ENCODE results near the gene ATXN7L2.

Gene ATXN7L2

GRCh38 chr1:109509176-109510134, 25.8 kb downstream of the ATXN7L2 start, which contains the start of gene AMIGO1:
Gene AMIGO1 (minus strand): TSS chr1:109509727. CDS start chr1:109508912, 815 bp downstream.
- Histone ChIP-seq H3K36me3 (ENCODE audit: control insufficient read depth in 1 of 2, insufficient read depth in 2 of 2, low read depth in 1 of 2, low read length in 2 of 2) (no peaks in the 10 kb centered on the region), H3K4me1 (ENCODE audit: control insufficient read depth, insufficient read depth, low read depth, low read length) (peaks cover 10% of the 10 kb centered on the region), H2BK12ac (ENCODE audit: low read length in 2 of 2) (peak within 1 kb of the TSS in 1 of 2 experiments; percentile 19), H3K23ac (ENCODE audit: low read length in 2 of 2) (no peak within 1 kb of the TSS), H2BK5ac (ENCODE audit: low read depth, low read length, poor library complexity, severe bottlenecking) (no peak within 1 kb of the TSS), H3K9ac (ENCODE audit: low read length) (peak within 1 kb of the TSS; percentile 80), H2BK120ac (ENCODE audit: low read depth, low read length) (no peak within 1 kb of the TSS), H2AFZ (ENCODE audit: low read depth, low read length) (peak within 1 kb of the TSS; percentile 86), H3K4me3 (ENCODE audit: insufficient read depth in 1 of 2, low read depth in 1 of 2, low read length in 2 of 2) (peak within 1 kb of the TSS; percentile 75 to 88), H3K9me3 (ENCODE audit: control insufficient read depth, low read length) (no peaks in the 10 kb centered on the region), H2AK5ac (ENCODE audit: low read length, severe bottlenecking) (no peak within 1 kb of the TSS), H3K27ac (ENCODE audit: low read length, poor library complexity, severe bottlenecking) (no peak within 1 kb of the TSS), H3K14ac (ENCODE audit: low read length in 2 of 2) (peak within 1 kb of the TSS in 1 of 2 experiments; percentile 63), H4K8ac (ENCODE audit: low read length) (peak within 1 kb of the TSS; percentile 12), H3K18ac (ENCODE audit: low read depth in 1 of 2, low read length in 2 of 2) (peak within 1 kb of the TSS in 1 of 2 experiments; percentile 21), H3K79me1 (replicated peaks; ENCODE audit: low read length, poor library complexity, severe bottlenecking) (no peaks in the 10 kb centered on the region), H3K4me2 (ENCODE audit: low read length, poor library complexity, severe bottlenecking) (peak within 1 kb of the TSS; percentile 93), H2BK15ac (ENCODE audit: low read depth, poor library complexity, severe bottlenecking) (peak within 1 kb of the TSS; percentile 17), H4K91ac (ENCODE audit: low read length) (peak within 1 kb of the TSS; percentile 18), H3K27me3 (ENCODE audit: control insufficient read depth in 1 of 2, insufficient read depth in 1 of 2, low read length in 2 of 2) (peaks cover 18 to 45% of the 10 kb centered on the region in 2 experiments), H3K4ac (ENCODE audit: low read depth in 1 of 2, low read length in 2 of 2) (no peak within 1 kb of the TSS)
- WGBS = 1% methylated on average over 83 of the region's 100 CpGs
- DNase-seq = peak; percentile 43

DNA sequence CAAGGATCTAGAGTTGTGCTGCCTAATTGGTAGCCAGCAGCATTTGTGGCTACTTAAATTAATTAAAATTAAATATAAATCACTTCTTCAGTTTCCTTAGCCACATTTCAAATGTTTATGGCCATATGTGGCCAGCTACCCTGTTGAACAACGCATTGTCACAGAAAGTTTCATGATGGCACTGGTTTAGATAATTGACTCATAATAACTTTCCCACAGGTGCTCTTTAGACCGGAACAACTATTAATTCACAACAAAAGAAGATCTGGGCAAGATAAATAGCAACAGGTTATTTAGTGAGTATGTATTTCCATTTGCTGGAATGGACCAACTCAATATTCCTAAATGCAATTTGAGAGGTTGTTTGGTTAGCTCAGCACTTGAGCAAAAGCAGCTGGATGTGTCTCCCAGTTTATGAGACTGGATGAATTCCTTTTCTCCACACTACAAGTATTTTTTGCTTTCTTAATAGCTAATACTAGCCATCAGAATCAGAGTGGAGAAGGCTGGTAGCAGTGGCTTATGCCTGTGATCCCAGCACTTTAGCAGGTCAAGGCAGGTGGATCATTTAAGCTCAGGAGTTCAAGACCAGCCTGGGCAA, 29.5 kb downstream of the ATXN7L2 start:
- H2AFZ ChIP-seq (ENCODE audit: low read depth, low read length) = no peak overlapping the region
- no peak overlapping the region for H2BK12ac ChIP-seq (ENCODE audit: low read length in 2 of 2)
- no peak overlapping the region for H3K4ac ChIP-seq (ENCODE audit: low read depth in 1 of 2, low read length in 2 of 2)
- H3K27me3 ChIP-seq (ENCODE audit: control insufficient read depth in 1 of 2, insufficient read depth in 1 of 2, low read length in 2 of 2) = peaks cover 18 to 31% of the 10 kb centered on the region in 2 experiments
- H2AK5ac ChIP-seq (ENCODE audit: low read length, severe bottlenecking) = no peak overlapping the region
- peaks cover 12% of the 10 kb centered on the region for H3K4me1 ChIP-seq (ENCODE audit: control insufficient read depth, insufficient read depth, low read depth, low read length)
- no peaks in the 10 kb centered on the region for H3K9me3 ChIP-seq (ENCODE audit: control insufficient read depth, low read length)
- no peak overlapping the region for H4K91ac ChIP-seq (ENCODE audit: low read length)
- no peaks in the 10 kb centered on the region for H3K79me1 ChIP-seq (replicated peaks; ENCODE audit: low read length, poor library complexity, severe bottlenecking)
- no peak overlapping the region for H3K27ac ChIP-seq (ENCODE audit: low read length, poor library complexity, severe bottlenecking)
- no peak overlapping the region for H2BK120ac ChIP-seq (ENCODE audit: low read depth, low read length)
- WGBS = 91% methylated on average over 1 of the region's 2 CpGs
- H3K4me3 ChIP-seq (ENCODE audit: insufficient read depth in 1 of 2, low read depth in 1 of 2, low read length in 2 of 2) = no peak overlapping the region
- no peak overlapping the region for H3K9ac ChIP-seq (ENCODE audit: low read length)
- H3K14ac ChIP-seq (ENCODE audit: low read length in 2 of 2) = no peak overlapping the region
- no peak overlapping the region for H3K23ac ChIP-seq (ENCODE audit: low read length in 2 of 2)
- no peaks in the 10 kb centered on the region for H3K36me3 ChIP-seq (ENCODE audit: control insufficient read depth in 1 of 2, insufficient read depth in 2 of 2, low read depth in 1 of 2, low read length in 2 of 2)
- H2BK5ac ChIP-seq (ENCODE audit: low read depth, low read length, poor library complexity, severe bottlenecking) = no peak overlapping the region
- no peak overlapping the region for H4K8ac ChIP-seq (ENCODE audit: low read length)
- DNase-seq = no peak
- H3K18ac ChIP-seq (ENCODE audit: low read depth in 1 of 2, low read length in 2 of 2) = no peak overlapping the region
- no peak overlapping the region for H2BK15ac ChIP-seq (ENCODE audit: low read depth, poor library complexity, severe bottlenecking)
- no peak overlapping the region for H3K4me2 ChIP-seq (ENCODE audit: low read length, poor library complexity, severe bottlenecking)

- no peak overlapping the region for H2BK5ac ChIP-seq (ENCODE audit: low read depth, low read length, poor library complexity, severe bottlenecking)
- H3K14ac ChIP-seq (ENCODE audit: low read length in 2 of 2) = no peak overlapping the region
- no peak overlapping the region for H3K4ac ChIP-seq (ENCODE audit: low read depth in 1 of 2, low read length in 2 of 2)
- no peak overlapping the region for H4K8ac ChIP-seq (ENCODE audit: low read length)
- peaks cover 18 to 22% of the 10 kb centered on the region in 2 experiments for H3K27me3 ChIP-seq (ENCODE audit: control insufficient read depth in 1 of 2, insufficient read depth in 1 of 2, low read length in 2 of 2)
- H3K9ac ChIP-seq (ENCODE audit: low read length) = no peak overlapping the region
- H4K91ac ChIP-seq (ENCODE audit: low read length) = no peak overlapping the region
- H2BK12ac ChIP-seq (ENCODE audit: low read length in 2 of 2) = no peak overlapping the region
- peaks cover 8% of the 10 kb centered on the region for H3K4me1 ChIP-seq (ENCODE audit: control insufficient read depth, insufficient read depth, low read depth, low read length)
- H3K27ac ChIP-seq (ENCODE audit: low read length, poor library complexity, severe bottlenecking) = no peak overlapping the region
- H3K36me3 ChIP-seq (ENCODE audit: control insufficient read depth in 1 of 2, insufficient read depth in 2 of 2, low read depth in 1 of 2, low read length in 2 of 2) = no peaks in the 10 kb centered on the region
- H3K18ac ChIP-seq (ENCODE audit: low read depth in 1 of 2, low read length in 2 of 2) = no peak overlapping the region
- H3K23ac ChIP-seq (ENCODE audit: low read length in 2 of 2) = no peak overlapping the region
- H3K4me3 ChIP-seq (ENCODE audit: insufficient read depth in 1 of 2, low read depth in 1 of 2, low read length in 2 of 2) = no peak overlapping the region
- H2BK120ac ChIP-seq (ENCODE audit: low read depth, low read length) = no peak overlapping the region
- H2AK5ac ChIP-seq (ENCODE audit: low read length, severe bottlenecking) = no peak overlapping the region
- no peak overlapping the region for H2AFZ ChIP-seq (ENCODE audit: low read depth, low read length)
- no peaks in the 10 kb centered on the region for H3K79me1 ChIP-seq (replicated peaks; ENCODE audit: low read length, poor library complexity, severe bottlenecking)
- H3K9me3 ChIP-seq (ENCODE audit: control insufficient read depth, low read length) = no peaks in the 10 kb centered on the region
- 41% methylated on average over 3 of the region's 3 CpGs for WGBS
- H2BK15ac ChIP-seq (ENCODE audit: low read depth, poor library complexity, severe bottlenecking) = no peak overlapping the region
- DNase-seq = no peak
- H3K4me2 ChIP-seq (ENCODE audit: low read length, poor library complexity, severe bottlenecking) = no peak overlapping the region
These were observed 31.1 kb downstream of the ATXN7L2 start for GRCh38 chr1:109514846-109515245.

DNA sequence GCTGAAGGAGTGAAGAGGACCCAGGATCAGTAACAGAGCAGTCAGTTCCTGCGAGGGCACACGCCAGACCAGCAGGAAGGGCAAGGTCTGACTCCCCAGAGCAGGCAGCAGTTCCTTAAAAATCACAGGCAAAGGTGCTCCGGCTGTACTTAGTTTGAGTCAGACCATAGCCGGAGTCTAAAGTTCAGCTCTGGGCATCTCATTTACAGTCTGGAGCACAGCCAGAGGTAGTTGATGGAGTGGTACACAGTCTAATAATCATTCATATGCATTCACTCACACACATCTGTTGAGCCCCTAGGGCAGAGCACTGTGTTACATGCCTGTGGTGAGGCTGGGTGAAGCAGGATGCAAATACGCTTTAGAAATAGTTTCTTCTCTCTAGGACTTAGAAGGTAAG, 33.2 kb downstream of the ATXN7L2 start:
- Histone ChIP-seq H2AFZ (ENCODE audit: low read depth, low read length) (no peak overlapping the region), H3K14ac (ENCODE audit: low read length in 2 of 2) (no peak overlapping the region), H3K4me2 (ENCODE audit: low read length, poor library complexity, severe bottlenecking) (no peak overlapping the region), H3K27ac (ENCODE audit: low read length, poor library complexity, severe bottlenecking) (no peak overlapping the region), H3K27me3 (ENCODE audit: control insufficient read depth in 1 of 2, insufficient read depth in 1 of 2, low read length in 2 of 2) (peaks cover 8 to 22% of the 10 kb centered on the region in 2 experiments), H3K36me3 (ENCODE audit: control insufficient read depth in 1 of 2, insufficient read depth in 2 of 2, low read depth in 1 of 2, low read length in 2 of 2) (no peaks in the 10 kb centered on the region), H3K18ac (ENCODE audit: low read depth in 1 of 2, low read length in 2 of 2) (no peak overlapping the region), H2BK5ac (ENCODE audit: low read depth, low read length, poor library complexity, severe bottlenecking) (no peak overlapping the region), H2BK15ac (ENCODE audit: low read depth, poor library complexity, severe bottlenecking) (no peak overlapping the region), H2BK120ac (ENCODE audit: low read depth, low read length) (no peak overlapping the region), H3K4me1 (ENCODE audit: control insufficient read depth, insufficient read depth, low read depth, low read length) (peaks cover 6% of the 10 kb centered on the region), H3K9ac (ENCODE audit: low read length) (no peak overlapping the region), H3K4ac (ENCODE audit: low read depth in 1 of 2, low read length in 2 of 2) (no peak overlapping the region), H4K8ac (ENCODE audit: low read length) (no peak overlapping the region), H4K91ac (ENCODE audit: low read length) (no peak overlapping the region), H3K9me3 (ENCODE audit: control insufficient read depth, low read length) (no peaks in the 10 kb centered on the region), H2BK12ac (ENCODE audit: low read length in 2 of 2) (no peak overlapping the region), H3K79me1 (replicated peaks; ENCODE audit: low read length, poor library complexity, severe bottlenecking) (no peaks in the 10 kb centered on the region), H3K23ac (ENCODE audit: low read length in 2 of 2) (no peak overlapping the region), H2AK5ac (ENCODE audit: low read length, severe bottlenecking) (peak overlapping the region; percentile 14), H3K4me3 (ENCODE audit: insufficient read depth in 1 of 2, low read depth in 1 of 2, low read length in 2 of 2) (no peak overlapping the region)
- no peak for DNase-seq
- WGBS = 80% methylated on average over 4 of the region's 5 CpGs

Measured in mesenchymal stem cell (in vitro differentiated cells and primary cell).